SK-N-SH treated with all-trans-retinoic acid at 6 μM for 48 hours (cell line): ENCODE results near the gene CRIP2.

Experiments used
- ATAC-seq: fragments of 200-7000 bp; cut with Tn5 transposase; 3 replicates; pipeline ENCODE4 v1.9.1; 2020; ENCODE audit warnings: mild to moderate bottlenecking, moderate library complexity
- ARNTL ChIP-seq: fragments of 450-650 bp; formaldehyde crosslinking; IDR thresholded peaks from 2 replicates; pipeline ENCODE4 v1.5.0; 2020; ENCODE audit warnings: low read depth, mild to moderate bottlenecking, moderate library complexity, borderline replicate concordance
- BACH2 ChIP-seq: fragments of 250-450 bp; sonication (Bioruptor Pico); IDR thresholded peaks from 2 replicates; pipeline ENCODE4 v1.9.0; 2021; ENCODE audit warnings: mild to moderate bottlenecking, borderline replicate concordance
- CREB5 ChIP-seq: fragments of 250-450 bp; sonication (Bioruptor Pico); IDR thresholded peaks from 2 replicates; pipeline ENCODE4 v1.5.1; 2020; ENCODE audit warnings: low read depth, mild to moderate bottlenecking, moderate library complexity
- CSDC2 ChIP-seq: fragments of 250-450 bp; sonication (Bioruptor Pico); IDR thresholded peaks from 2 replicates; pipeline ENCODE4 v1.5.0; 2020; ENCODE audit warnings: mild to moderate bottlenecking, moderate library complexity
- CSRNP3 ChIP-seq: fragments of 250-450 bp; sonication (Bioruptor Pico); IDR thresholded peaks from 2 replicates; pipeline ENCODE4 v1.5.1; 2021; ENCODE audit warnings: mild to moderate bottlenecking, moderate library complexity
- ESRRG ChIP-seq: fragments of 250-450 bp; sonication (Bioruptor Pico); IDR thresholded peaks from 2 replicates; pipeline ENCODE4 v1.6.1; 2021; ENCODE audit warnings: mild to moderate bottlenecking
- GLIS3 ChIP-seq: fragments of 250-450 bp; sonication (Bioruptor Pico); IDR thresholded peaks from 2 replicates; pipeline ENCODE4 v1.5.0; 2020; ENCODE audit warnings: mild to moderate bottlenecking, moderate library complexity
- ISL1 ChIP-seq: fragments of 250-450 bp; sonication (Bioruptor Pico); IDR thresholded peaks from 2 replicates; pipeline ENCODE4 v2.1.2; 2022; ENCODE audit warnings: mild to moderate bottlenecking, moderate library complexity
- OSR1 ChIP-seq: fragments of 250-450 bp; sonication (Bioruptor Pico); IDR thresholded peaks from 2 replicates; pipeline ENCODE4 v1.8.0; 2022; ENCODE audit warnings: moderate library complexity, mild to moderate bottlenecking, inconsistent platforms
- PPARA ChIP-seq: fragments of 250-450 bp; sonication (Bioruptor Pico); IDR thresholded peaks from 2 replicates; pipeline ENCODE4 v1.5.0; 2020; ENCODE audit warnings: mild to moderate bottlenecking, borderline replicate concordance
- SNAI2 ChIP-seq: fragments of 250-450 bp; sonication (Bioruptor Pico); IDR thresholded peaks from 2 replicates; pipeline ENCODE4 v1.5.0; 2020; ENCODE audit warnings: mild to moderate bottlenecking, moderate library complexity
- TCF4 ChIP-seq: fragments of 250-450 bp; sonication (Bioruptor Pico); IDR thresholded peaks from 2 replicates; pipeline ENCODE4 v1.8.0; 2021; ENCODE audit warnings: mild to moderate bottlenecking, moderate library complexity, borderline replicate concordance
- TOX ChIP-seq: fragments of 250-450 bp; sonication (Bioruptor Pico); IDR thresholded peaks from 2 replicates; pipeline ENCODE4 v1.8.0; 2021; ENCODE audit warnings: mild to moderate bottlenecking, moderate library complexity, borderline replicate concordance
- TSHZ2 ChIP-seq: fragments of 250-450 bp; sonication (Bioruptor Pico); IDR thresholded peaks from 2 replicates; pipeline ENCODE4 v1.5.0; 2020; ENCODE audit warnings: mild to moderate bottlenecking, moderate library complexity
- ZFP3 ChIP-seq: fragments of 250-450 bp; sonication (Bioruptor Pico); IDR thresholded peaks from 2 replicates; pipeline ENCODE4 v1.5.0; 2020; ENCODE audit warnings: mild to moderate bottlenecking, moderate library complexity
- ZNF565 ChIP-seq: fragments of 450-650 bp; formaldehyde crosslinking; conservative IDR thresholded peaks from 2 replicates; pipeline ENCODE4 v1.5.0; 2020; ENCODE audit warnings: low read depth, mild to moderate bottlenecking, moderate library complexity
- ZNF70 ChIP-seq: fragments of 450-650 bp; formaldehyde crosslinking; IDR thresholded peaks from 2 replicates; pipeline ENCODE4 v1.5.0; 2020; ENCODE audit warnings: mild to moderate bottlenecking, moderate library complexity
- ZNF8 ChIP-seq: fragments of 450-650 bp; formaldehyde crosslinking; IDR thresholded peaks from 2 replicates; pipeline ENCODE4 v1.5.0; 2020; ENCODE audit warnings: mild to moderate bottlenecking, moderate library complexity
- TF ChIP-seq, protein P1 (sequence below): fragments of 250-450 bp; sonication (Bioruptor Pico); IDR thresholded peaks from 2 replicates; pipeline ENCODE4 v1.8.0; 2020; ENCODE audit warnings: mild to moderate bottlenecking, moderate library complexity, borderline replicate concordance
- TF ChIP-seq, protein P2 (sequence below): fragments of 250-450 bp; sonication (Bioruptor Pico); IDR thresholded peaks from 2 replicates; pipeline ENCODE4 v1.8.0; 2021; ENCODE audit warnings: low read depth, mild to moderate bottlenecking, moderate library complexity, borderline replicate concordance

The CRIP2 gene

GRCh38 chr14:105503296-105503640, 28.6 kb downstream of the CRIP2 start:
- no peak for ATAC-seq
- no peak for TF ChIP-seq ZNF565 (CRISPR knock-in tag)
- TF ChIP-seq ZNF70 = no peak
- TF ChIP-seq ZFP3 (CRISPR knock-in tag) = no peak
- no peak for TF ChIP-seq CSRNP3
- TF ChIP-seq SNAI2 (CRISPR knock-in tag) = no peak
- TF ChIP-seq, protein P1, sequence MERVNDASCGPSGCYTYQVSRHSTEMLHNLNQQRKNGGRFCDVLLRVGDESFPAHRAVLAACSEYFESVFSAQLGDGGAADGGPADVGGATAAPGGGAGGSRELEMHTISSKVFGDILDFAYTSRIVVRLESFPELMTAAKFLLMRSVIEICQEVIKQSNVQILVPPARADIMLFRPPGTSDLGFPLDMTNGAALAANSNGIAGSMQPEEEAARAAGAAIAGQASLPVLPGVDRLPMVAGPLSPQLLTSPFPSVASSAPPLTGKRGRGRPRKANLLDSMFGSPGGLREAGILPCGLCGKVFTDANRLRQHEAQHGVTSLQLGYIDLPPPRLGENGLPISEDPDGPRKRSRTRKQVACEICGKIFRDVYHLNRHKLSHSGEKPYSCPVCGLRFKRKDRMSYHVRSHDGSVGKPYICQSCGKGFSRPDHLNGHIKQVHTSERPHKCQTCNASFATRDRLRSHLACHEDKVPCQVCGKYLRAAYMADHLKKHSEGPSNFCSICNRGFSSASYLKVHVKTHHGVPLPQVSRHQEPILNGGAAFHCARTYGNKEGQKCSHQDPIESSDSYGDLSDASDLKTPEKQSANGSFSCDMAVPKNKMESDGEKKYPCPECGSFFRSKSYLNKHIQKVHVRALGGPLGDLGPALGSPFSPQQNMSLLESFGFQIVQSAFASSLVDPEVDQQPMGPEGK (CRISPR knock-in tag) = no peak
- no peak for TF ChIP-seq OSR1 (CRISPR knock-in tag)

GRCh38 chr14:105503935-105504692, 29.5 kb downstream of the CRIP2 start:
- TF ChIP-seq BACH2 (no peak), PPARA (CRISPR knock-in tag) (no peak), CREB5 (CRISPR knock-in tag) (no peak), TCF4 (CRISPR knock-in tag) (no peak), ZNF8 (CRISPR knock-in tag) (no peak), GLIS3 (CRISPR knock-in tag) (no peak), ESRRG (CRISPR knock-in tag) (no peak), TOX (CRISPR knock-in tag) (no peak), ISL1 (CRISPR knock-in tag) (no peak), ARNTL (CRISPR knock-in tag) (no peak), CSDC2 (CRISPR knock-in tag) (no peak), OSR1 (CRISPR knock-in tag) (no peak), ZFP3 (CRISPR knock-in tag) (no peak), ZNF565 (CRISPR knock-in tag) (no peak), TSHZ2 (CRISPR knock-in tag) (no peak)
- TF ChIP-seq, protein P2, sequence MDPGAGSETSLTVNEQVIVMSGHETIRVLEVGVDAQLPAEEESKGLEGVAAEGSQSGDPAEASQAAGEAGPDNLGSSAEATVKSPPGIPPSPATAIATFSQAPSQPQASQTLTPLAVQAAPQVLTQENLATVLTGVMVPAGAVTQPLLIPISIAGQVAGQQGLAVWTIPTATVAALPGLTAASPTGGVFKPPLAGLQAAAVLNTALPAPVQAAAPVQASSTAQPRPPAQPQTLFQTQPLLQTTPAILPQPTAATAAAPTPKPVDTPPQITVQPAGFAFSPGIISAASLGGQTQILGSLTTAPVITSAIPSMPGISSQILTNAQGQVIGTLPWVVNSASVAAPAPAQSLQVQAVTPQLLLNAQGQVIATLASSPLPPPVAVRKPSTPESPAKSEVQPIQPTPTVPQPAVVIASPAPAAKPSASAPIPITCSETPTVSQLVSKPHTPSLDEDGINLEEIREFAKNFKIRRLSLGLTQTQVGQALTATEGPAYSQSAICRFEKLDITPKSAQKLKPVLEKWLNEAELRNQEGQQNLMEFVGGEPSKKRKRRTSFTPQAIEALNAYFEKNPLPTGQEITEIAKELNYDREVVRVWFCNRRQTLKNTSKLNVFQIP (CRISPR knock-in tag) = no peak
- TF ChIP-seq, protein P1 (CRISPR knock-in tag) = no peak
- ATAC-seq = no peak
